B cell (primary cell): ENCODE measurements around the gene PPP2R3A. TPM values are rescaled to one million over a fixed set of nuclear protein-coding genes. Genes with fewer than 3 reads are reported as not detected.

Source experiments
- ATAC-seq: fragments of 200-7000 bp; cut with Tn5 transposase; one replicate; pipeline ENCODE4 v1.10.0; 2021; ENCODE audit warnings: low read depth, mild to moderate bottlenecking, moderate number of reproducible peaks, moderate library complexity
- CTCF ChIA-PET: fragments of 350-600 bp; sonication (Branson Sonifier 250); formaldehyde crosslinking; loops from one replicate; lab custom pipeline; 2021; ENCODE audit warnings: antibody characterized with exemption, inconsistent platforms; lab: Charles Lee
- POLR2A ChIA-PET: fragments of 350-600 bp; sonication (Branson Sonifier 250); formaldehyde crosslinking; loops from one replicate; lab custom pipeline; 2021; ENCODE audit warnings: antibody characterized with exemption; lab: Charles Lee
- DNase-seq: peaks from one replicate; pipeline ENCODE4 v3.0.0; 2013
- H2AFZ ChIP-seq: 2 replicates; pipeline ENCODE4 v1.6.1; 2012; ENCODE audit warnings: mild to moderate bottlenecking, low read depth, low read length; ENCODE audit not compliant: insufficient read depth, poor library complexity, severe bottlenecking
- H3K27ac ChIP-seq, 2 donors: 1 replicate in 1 of 2; 2 replicates in 1 of 2; pipeline ENCODE4 v1.5.1; 2012 to 2013; ENCODE audit warnings: low read length in 2 of 2, mild to moderate bottlenecking in 2 of 2, moderate library complexity in 1 of 2
- H3K27me3 ChIP-seq, 4 experiments: fragments of 200-600 bp in 1 of 4; sonication (generic) in 1 of 4; replicated peaks in 1 of 4; 1 replicate in 2 of 4; 2 replicates in 2 of 4; pipeline versions ENCODE4 v1.6.1 to v1.7.0; 2013 to 2016; ENCODE audit warnings: low read length in 3 of 4, mild to moderate bottlenecking in 2 of 4, mixed read lengths in 1 of 4, moderate library complexity in 1 of 4; ENCODE audit not compliant: insufficient read depth in 4 of 4, control insufficient read depth in 3 of 4; ENCODE audit errors: control extremely low read depth in 1 of 4
- H3K36me3 ChIP-seq, 2 experiments: replicated peaks in 1 of 2; 1 replicate in 1 of 2; 2 replicates in 1 of 2; pipeline versions ENCODE4 v1.6.1 to v1.7.1; 2013; ENCODE audit warnings: low read length in 1 of 2; ENCODE audit not compliant: insufficient read depth in 2 of 2, control insufficient read depth in 1 of 2; ENCODE audit errors: control extremely low read depth in 1 of 2, extremely low read depth in 1 of 2
- H3K4me1 ChIP-seq, 2 donors: fragments of 200-600 bp in 1 of 2; sonication (generic) in 1 of 2; 1 replicate in 1 of 2; 2 replicates in 1 of 2; pipeline versions ENCODE4 v1.5.1 to v1.6.1; 2013 to 2017; ENCODE audit warnings: low read length in 2 of 2; ENCODE audit not compliant: control insufficient read depth in 2 of 2, insufficient read depth in 2 of 2
- H3K4me2 ChIP-seq: replicated peaks from 2 replicates; pipeline ENCODE3; 2012; ENCODE audit warnings: mild to moderate bottlenecking, low read depth, low read length; ENCODE audit not compliant: poor library complexity, severe bottlenecking
- H3K4me3 ChIP-seq, 5 experiments: fragments of 200-600 bp in 1 of 5; sonication (generic) in 1 of 5; 1 replicate in 3 of 5; 2 replicates in 2 of 5; pipeline versions ENCODE4 v1.5.1 to v1.7.0; 2011 to 2016; ENCODE audit warnings: low read length in 4 of 5, mild to moderate bottlenecking in 4 of 5, low read depth in 2 of 5, control low read depth in 1 of 5, moderate library complexity in 1 of 5; ENCODE audit not compliant: insufficient read depth in 1 of 5; ENCODE audit errors: control extremely low read depth in 1 of 5, extremely low read depth in 1 of 5
- H3K79me2 ChIP-seq: fragments of 200-600 bp; sonication (generic); one replicate; pipeline ENCODE4 v1.6.0; 2016; ENCODE audit warnings: low read length; ENCODE audit not compliant: control insufficient read depth, insufficient read depth
- H3K9ac ChIP-seq: fragments of 200-600 bp; sonication (generic); 2 replicates; pipeline ENCODE4 v1.6.1; 2017; ENCODE audit warnings: mild to moderate bottlenecking, low read length, moderate library complexity
- H3K9me3 ChIP-seq, 3 donors: one replicate each; pipeline versions ENCODE4 v1.6.1 to v1.7.1; 2013; ENCODE audit warnings: low read length in 2 of 3; ENCODE audit not compliant: control insufficient read depth in 2 of 3, insufficient read depth in 1 of 3; ENCODE audit errors: control extremely low read depth in 1 of 3
- H4K20me1 ChIP-seq: 2 replicates; pipeline ENCODE4 v1.6.0; 2012; ENCODE audit warnings: mild to moderate bottlenecking, low read length; ENCODE audit not compliant: insufficient read depth, control insufficient read depth, poor library complexity, severe bottlenecking
- H3K27ac Mint-ChIP-seq: one replicate; pipeline ENCODE4 v1.8.0; 2021; ENCODE audit warnings: mixed read lengths
- H3K27me3 Mint-ChIP-seq: one replicate; pipeline ENCODE4 v1.8.0; 2021; ENCODE audit warnings: mixed read lengths
- H3K4me1 Mint-ChIP-seq: one replicate; pipeline ENCODE4 v1.8.0; 2021; ENCODE audit warnings: mixed read lengths
- H3K4me3 Mint-ChIP-seq: one replicate; pipeline ENCODE4 v1.8.0; 2021; ENCODE audit warnings: mixed read lengths
- H3K9me3 Mint-ChIP-seq: one replicate; pipeline ENCODE4 v1.8.0; 2022; ENCODE audit warnings: mixed read lengths; ENCODE audit not compliant: insufficient read depth
- EZH2 ChIP-seq: IDR thresholded peaks from 2 replicates; pipeline ENCODE4 v1.6.1; 2012; ENCODE audit warnings: borderline replicate concordance, low read depth, mild to moderate bottlenecking, moderate library complexity, low read length; ENCODE audit not compliant: insufficient read depth, poor library complexity, severe bottlenecking
- WGBS: methylation state at CpG from one replicate; pipeline ENCODE4 v1.1.5; 2013; ENCODE audit warnings: missing lambda C conversion rate; ENCODE audit not compliant: insufficient coverage; 5-methylcytosine and 5-hydroxymethylcytosine counted together
- intact Hi-C: fragments of 100-400 bp; cut with micrococcal nuclease; formaldehyde crosslinking; loops from one replicate; pipeline ENCODE4 v1.10.0; 2022
- polyA plus RNA-seq: library from polyadenylated mRNA; depleted of rRNA; stranded (reverse); fragments of >200 nt; gene quantifications from 2 replicates; pipeline ENCODE4 v1.2.3, GENCODE V29; 2012
- total RNA-seq, 2 donors: library from RNA; stranded (reverse); fragments of 120-200 nt in 1 of 2; gene quantifications; 1 replicate in 1 of 2; 2 replicates in 1 of 2; pipeline versions ENCODE4 v1.2.3 to v1.2.4, GENCODE V29; 2013 to 2022
- TF ChIP-seq, protein P1 (sequence below): fragments of 200-600 bp; IDR thresholded peaks from one replicate; pipeline ENCODE4 v1.8.0; 2022; ENCODE audit warnings: antibody characterized with exemption, mild to moderate bottlenecking

The PPP2R3A gene
- total and polyA plus RNA-seq, 2 donors (not counting 1 experiment from before 2014, with no cell fraction given): 0.03 to 0.22 TPM

DNA sequence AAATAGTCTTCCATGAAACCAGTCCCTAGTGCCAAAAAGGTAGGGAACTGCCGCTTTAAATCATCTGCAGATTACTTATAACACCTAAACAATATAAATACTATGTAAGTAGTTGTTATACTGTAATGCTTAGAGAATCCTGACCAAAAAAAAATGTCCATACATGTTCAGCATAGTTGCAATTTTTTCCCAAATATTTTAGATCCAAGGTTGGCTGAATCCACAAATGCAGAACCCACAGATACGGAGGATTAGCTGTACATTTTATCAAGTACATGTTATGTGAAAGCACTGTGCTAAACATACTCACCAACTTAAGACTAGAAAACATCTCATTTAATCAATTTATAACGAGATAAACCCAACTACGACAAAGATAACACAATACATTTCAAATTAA, 221.3 kb downstream of the PPP2R3A start:
- no peaks in the 10 kb centered on the region for H3K27me3 Mint-ChIP-seq
- intact Hi-C loops: no loop called here
- peak overlapping the region; percentile 35 for H3K4me3 Mint-ChIP-seq
- WGBS: no CpG with 5 or more reads among the region's 4 CpGs
- Histone ChIP-seq H3K4me1 (peaks cover 70 to 83% of the 10 kb centered on the region in 2 donors), H3K9ac (peak overlapping the region; percentile 22), H3K36me3 (peaks cover 1 to 5% of the 10 kb centered on the region in 2 experiments), H3K4me2 (peak overlapping the region; percentile 43), H3K79me2 (peaks cover 100% of the 10 kb centered on the region), H3K4me3 (peak overlapping the region in 1 of 5 experiments; percentile 6), H3K27me3 (no peaks in the 10 kb centered on the region), H4K20me1 (peaks cover 100% of the 10 kb centered on the region), H3K9me3 (no peaks in the 10 kb centered on the region), H3K27ac (peak overlapping the region in 1 of 2 donors; percentile 24), H2AFZ (no peak overlapping the region)
- CTCF ChIA-PET: no interaction called here
- no peaks in the 10 kb centered on the region for H3K9me3 Mint-ChIP-seq
- H3K27ac Mint-ChIP-seq: peak overlapping the region; percentile 4
- DNase-seq (no peak), ATAC-seq (no peak)
- H3K4me1 Mint-ChIP-seq: peaks cover 82% of the 10 kb centered on the region
- no peak for TF ChIP-seq EZH2
- TF ChIP-seq, protein P1, sequence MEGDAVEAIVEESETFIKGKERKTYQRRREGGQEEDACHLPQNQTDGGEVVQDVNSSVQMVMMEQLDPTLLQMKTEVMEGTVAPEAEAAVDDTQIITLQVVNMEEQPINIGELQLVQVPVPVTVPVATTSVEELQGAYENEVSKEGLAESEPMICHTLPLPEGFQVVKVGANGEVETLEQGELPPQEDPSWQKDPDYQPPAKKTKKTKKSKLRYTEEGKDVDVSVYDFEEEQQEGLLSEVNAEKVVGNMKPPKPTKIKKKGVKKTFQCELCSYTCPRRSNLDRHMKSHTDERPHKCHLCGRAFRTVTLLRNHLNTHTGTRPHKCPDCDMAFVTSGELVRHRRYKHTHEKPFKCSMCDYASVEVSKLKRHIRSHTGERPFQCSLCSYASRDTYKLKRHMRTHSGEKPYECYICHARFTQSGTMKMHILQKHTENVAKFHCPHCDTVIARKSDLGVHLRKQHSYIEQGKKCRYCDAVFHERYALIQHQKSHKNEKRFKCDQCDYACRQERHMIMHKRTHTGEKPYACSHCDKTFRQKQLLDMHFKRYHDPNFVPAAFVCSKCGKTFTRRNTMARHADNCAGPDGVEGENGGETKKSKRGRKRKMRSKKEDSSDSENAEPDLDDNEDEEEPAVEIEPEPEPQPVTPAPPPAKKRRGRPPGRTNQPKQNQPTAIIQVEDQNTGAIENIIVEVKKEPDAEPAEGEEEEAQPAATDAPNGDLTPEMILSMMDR: no peak
- POLR2A ChIA-PET: no interaction called here

DNA sequence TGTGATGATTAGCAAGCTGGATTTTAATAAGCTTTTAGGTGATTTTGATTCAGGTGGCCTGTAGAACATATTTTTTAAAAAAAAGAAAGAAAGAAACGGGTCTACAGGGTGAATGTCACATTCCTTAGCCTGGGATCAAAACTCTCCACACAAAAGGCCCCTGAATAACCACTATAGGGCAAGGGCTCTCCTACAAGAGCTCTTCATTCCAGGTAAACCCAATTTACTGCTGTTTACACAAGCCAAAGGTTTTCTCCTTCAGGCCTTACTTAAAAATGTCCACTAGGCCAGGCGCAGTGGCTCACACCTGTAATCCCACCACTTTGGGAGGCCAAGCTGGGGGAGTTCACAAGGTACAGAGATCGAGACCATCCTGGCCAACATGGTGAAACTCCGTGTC, 222.3 kb downstream of the PPP2R3A start:
- WGBS: 79% methylated on average over 2 of the region's 4 CpGs
- DNase-seq: no peak
- Histone ChIP-seq H3K27ac (peak overlapping the region in 1 of 2 donors; percentile 0), H2AFZ (no peak overlapping the region), H3K79me2 (peaks cover 100% of the 10 kb centered on the region), H3K4me1 (peaks cover 71 to 86% of the 10 kb centered on the region in 2 donors), H3K9me3 (no peaks in the 10 kb centered on the region), H4K20me1 (peaks cover 100% of the 10 kb centered on the region), H3K4me2 (peak overlapping the region; percentile 22), H3K9ac (no peak overlapping the region), H3K36me3 (peaks cover 1 to 5% of the 10 kb centered on the region in 2 experiments), H3K27me3 (no peaks in the 10 kb centered on the region), H3K4me3 (no peak overlapping the region)
- no peaks in the 10 kb centered on the region for H3K27me3 Mint-ChIP-seq
- TF ChIP-seq, protein P1: no peak
- no peak for TF ChIP-seq EZH2
- H3K9me3 Mint-ChIP-seq: no peaks in the 10 kb centered on the region
- CTCF ChIA-PET: interaction anchor here (0.8 to 0.9 kb wide), 2 partner anchors 151 to 704 kb away, joined by 3 read pairs; no protein-coding TSS in a partner anchor
- no peak for ATAC-seq
- peaks cover 83% of the 10 kb centered on the region for H3K4me1 Mint-ChIP-seq
- intact Hi-C loops: no loop called here
- H3K27ac Mint-ChIP-seq: no peak overlapping the region
- H3K4me3 Mint-ChIP-seq: peak overlapping the region; percentile 71
- POLR2A ChIA-PET: no interaction called here
